Activated B cell treated with CpG ODN at 0.5 μM for 24 hours (primary cell): Measurements from ENCODE around the gene SASH3. TPM values are rescaled to one million over a fixed set of nuclear protein-coding genes. Genes with fewer than 3 reads are reported as not detected.

Experiments used
- ATAC-seq: fragments of 200-7000 bp; cut with Tn5 transposase; one replicate; pipeline ENCODE4 v1.10.0; 2021; ENCODE audit warnings: low read depth, mild to moderate bottlenecking, moderate library complexity
- CTCF ChIA-PET: fragments of 350-600 bp; sonication (Branson Sonifier 250); formaldehyde crosslinking; loops from one replicate; lab custom pipeline; 2021; ENCODE audit warnings: antibody characterized with exemption; lab: Charles Lee
- POLR2A ChIA-PET: fragments of 350-600 bp; sonication (Branson Sonifier 250); formaldehyde crosslinking; loops from one replicate; lab custom pipeline; 2021; ENCODE audit warnings: antibody characterized with exemption; lab: Charles Lee
- DNase-seq: peaks from one replicate; pipeline ENCODE4 v3.0.0; 2022
- H3K27ac Mint-ChIP-seq: one replicate; pipeline ENCODE4 v1.8.0; 2020; ENCODE audit warnings: mixed read lengths
- H3K27me3 Mint-ChIP-seq: one replicate; pipeline ENCODE4 v1.8.0; 2021; ENCODE audit warnings: mixed read lengths
- H3K36me3 Mint-ChIP-seq: one replicate; pipeline ENCODE4 v1.8.0; 2021; ENCODE audit warnings: low read depth, mixed read lengths
- H3K4me1 Mint-ChIP-seq: one replicate; pipeline ENCODE4 v1.8.0; 2021; ENCODE audit warnings: mixed read lengths
- H3K4me3 Mint-ChIP-seq: one replicate; pipeline ENCODE4 v1.8.0; 2020; ENCODE audit warnings: mild to moderate bottlenecking, mixed read lengths
- H3K9me3 Mint-ChIP-seq: one replicate; pipeline ENCODE4 v1.8.0; 2020; ENCODE audit warnings: mixed read lengths
- CTCF ChIP-seq: fragments of 200-600 bp; IDR thresholded peaks from one replicate; pipeline ENCODE4 v1.8.0; 2022; ENCODE audit warnings: antibody characterized with exemption, mild to moderate bottlenecking
- intact Hi-C: fragments of 100-400 bp; cut with micrococcal nuclease; formaldehyde crosslinking; loops from one replicate; pipeline ENCODE4 v1.15.1; 2024
- total RNA-seq: library from RNA; stranded (reverse); gene quantifications from 2 replicates; pipeline ENCODE4 v1.2.3, GENCODE V29; 2022

The SASH3 gene
- total RNA-seq, 1 donor from 2014 or later: 209 TPM

GRCh38 chrX:129802863-129803262, 23.1 kb downstream of the SASH3 start:
- H3K36me3 Mint-ChIP-seq: peaks cover 17% of the 10 kb centered on the region
- CTCF ChIA-PET: interaction anchor here (1.9 kb wide), 1 partner anchor 20 kb away, joined by 4 read pairs; no protein-coding TSS in a partner anchor

GRCh38 chrX:129804806-129805205, 25.1 kb downstream of the SASH3 start:
- peaks cover 6% of the 10 kb centered on the region for H3K36me3 Mint-ChIP-seq
- H3K4me1 Mint-ChIP-seq: peaks cover 16% of the 10 kb centered on the region
- POLR2A ChIA-PET: interaction anchor here (1.8 kb wide), 1 partner anchor 22 kb away, joined by 5 read pairs; no protein-coding TSS in a partner anchor
- ATAC-seq: no peak
- no peak overlapping the region for H3K4me3 Mint-ChIP-seq
- TF ChIP-seq CTCF: no peak
- intact Hi-C loops: no loop called here
- H3K9me3 Mint-ChIP-seq: no peaks in the 10 kb centered on the region
- CTCF ChIA-PET: no interaction called here
- DNase-seq: no peak
- H3K27ac Mint-ChIP-seq: no peak overlapping the region
- H3K27me3 Mint-ChIP-seq: no peaks in the 10 kb centered on the region

More at GRCh38 chrX:129802863-129803262, 23.1 kb downstream of the SASH3 start:
- TF ChIP-seq CTCF: no peak
- no peak overlapping the region for H3K4me3 Mint-ChIP-seq
- H3K27ac Mint-ChIP-seq: no peak overlapping the region
- peaks cover 10% of the 10 kb centered on the region for H3K4me1 Mint-ChIP-seq
- POLR2A ChIA-PET: no interaction called here
- DNase-seq: no peak
- no peaks in the 10 kb centered on the region for H3K27me3 Mint-ChIP-seq
- intact Hi-C loops: no loop called here
- no peaks in the 10 kb centered on the region for H3K9me3 Mint-ChIP-seq
- ATAC-seq: no peak

- peak overlapping the region; percentile 44 for H3K4me3 Mint-ChIP-seq
- no peaks in the 10 kb centered on the region for H3K9me3 Mint-ChIP-seq
- ATAC-seq: no peak
- ChIA-PET CTCF (no interaction called here), POLR2A (interaction anchor here (0.7 kb wide), 1 partner anchor 32 kb away, joined by 3 read pairs; no protein-coding TSS in a partner anchor)
- intact Hi-C loops: no loop called here
- peaks cover 21% of the 10 kb centered on the region for H3K4me1 Mint-ChIP-seq
- H3K36me3 Mint-ChIP-seq: peaks cover 16% of the 10 kb centered on the region
- H3K27me3 Mint-ChIP-seq: no peaks in the 10 kb centered on the region
- no peak overlapping the region for H3K27ac Mint-ChIP-seq
- no peak for TF ChIP-seq CTCF
- no peak for DNase-seq
Observed at GRCh38 chrX:129808158-129808828, 28.5 kb downstream of the SASH3 start.

- ChIA-PET POLR2A (interaction anchor here (0.7 kb wide), 1 partner anchor 33 kb away, joined by 3 read pairs; no protein-coding TSS in a partner anchor), CTCF (no interaction called here)
- H3K27ac Mint-ChIP-seq: peak overlapping the region; percentile 18
- H3K27me3 Mint-ChIP-seq: no peaks in the 10 kb centered on the region
- no peaks in the 10 kb centered on the region for H3K9me3 Mint-ChIP-seq
- H3K4me3 Mint-ChIP-seq: peak overlapping the region; percentile 44
- H3K4me1 Mint-ChIP-seq: peaks cover 21% of the 10 kb centered on the region
- peaks cover 17% of the 10 kb centered on the region for H3K36me3 Mint-ChIP-seq
- peak; percentile 42 for ATAC-seq
- no peak for DNase-seq
- TF ChIP-seq CTCF: no peak
- intact Hi-C loops: no loop called here
Observed at GRCh38 chrX:129808829-129809796, 29.4 kb downstream of the SASH3 start.
